CD8-positive, alpha-beta memory T cell (primary cell): ENCODE data around the gene RAE1. TPM values are rescaled to one million over a fixed set of nuclear protein-coding genes. Genes with fewer than 3 reads are reported as not detected.

Source experiments
- CTCF ChIA-PET: fragments of 350-600 bp; sonication (Branson Sonifier 250); formaldehyde crosslinking; loops from one replicate; lab custom pipeline; 2021; ENCODE audit warnings: antibody characterized with exemption; lab: Charles Lee
- POLR2A ChIA-PET: fragments of 350-600 bp; sonication (Branson Sonifier 250); formaldehyde crosslinking; loops from one replicate; lab custom pipeline; 2021; ENCODE audit warnings: antibody characterized with exemption; lab: Charles Lee
- DNase-seq, 5 donors: peaks; one replicate each; pipeline versions ENCODE4 v3.0.0 to v3.0.0-alpha.2; 2020 to 2022; ENCODE audit warnings: mixed read lengths in 1 of 5
- H3K27ac ChIP-seq: one replicate; pipeline ENCODE4 v1.7.0; 2013; ENCODE audit warnings: low read depth, mild to moderate bottlenecking, low read length, moderate library complexity
- H3K27me3 ChIP-seq: 2 replicates; pipeline ENCODE4 v1.7.0; 2013; ENCODE audit warnings: low read length, mild to moderate bottlenecking; ENCODE audit not compliant: insufficient read depth, poor library complexity, severe bottlenecking
- H3K36me3 ChIP-seq: 2 replicates; pipeline ENCODE4 v1.7.0; 2013; ENCODE audit warnings: mild to moderate bottlenecking, low read length, moderate library complexity; ENCODE audit not compliant: insufficient read depth
- H3K4me1 ChIP-seq: 2 replicates; pipeline ENCODE4 v1.7.0; 2013; ENCODE audit warnings: mild to moderate bottlenecking, low read length, moderate library complexity; ENCODE audit not compliant: insufficient read depth
- H3K4me3 ChIP-seq: 2 replicates; pipeline ENCODE4 v1.7.0; 2013; ENCODE audit warnings: mild to moderate bottlenecking, low read length
- H3K9me3 ChIP-seq: 2 replicates; pipeline ENCODE4 v1.7.0; 2013; ENCODE audit warnings: mild to moderate bottlenecking, low read length
- H3K27ac Mint-ChIP-seq, 8 donors: one replicate each; pipeline ENCODE4 v1.8.0; 2020 to 2021; ENCODE audit warnings: mixed read lengths in 8 of 8, mild to moderate bottlenecking in 6 of 8, inconsistent platforms in 3 of 8, moderate library complexity in 3 of 8
- H3K27me3 Mint-ChIP-seq, 2 donors: one replicate each; pipeline ENCODE4 v1.8.0; 2020 to 2021; ENCODE audit warnings: mixed read lengths in 2 of 2, mild to moderate bottlenecking in 1 of 2, moderate library complexity in 1 of 2
- H3K36me3 Mint-ChIP-seq, 3 donors: one replicate each; pipeline ENCODE4 v1.8.0; 2020 to 2021; ENCODE audit warnings: mixed read lengths in 3 of 3, inconsistent platforms in 1 of 3, mild to moderate bottlenecking in 1 of 3
- H3K4me1 Mint-ChIP-seq, 3 donors: one replicate each; pipeline ENCODE4 v1.8.0; 2020 to 2021; ENCODE audit warnings: mixed read lengths in 3 of 3, inconsistent platforms in 1 of 3, mild to moderate bottlenecking in 1 of 3
- H3K4me3 Mint-ChIP-seq, 7 donors: one replicate each; pipeline ENCODE4 v1.8.0; 2020 to 2021; ENCODE audit warnings: mixed read lengths in 7 of 7, mild to moderate bottlenecking in 6 of 7, moderate library complexity in 4 of 7, inconsistent platforms in 2 of 7
- H3K9me3 Mint-ChIP-seq, 5 donors: one replicate each; pipeline ENCODE4 v1.8.0; 2020 to 2022; ENCODE audit warnings: mixed read lengths in 5 of 5, mild to moderate bottlenecking in 3 of 5, moderate library complexity in 2 of 5, inconsistent platforms in 1 of 5
- polyA plus RNA-seq: library from polyadenylated mRNA; unstranded; fragments of 300-500 nt; fragmentation: Illumina TruSeq; gene quantifications from one replicate; pipeline ENCODE4 v1.2.3, GENCODE V29; 2021
- total RNA-seq, 2 experiments: library from RNA; stranded (reverse); gene quantifications; one replicate each; pipeline ENCODE4 v1.2.3, GENCODE V29; 2021

RAE1 gene
- total and polyA plus RNA-seq, 3 experiments from 2014 or later, result 40.7 to 52.8 (median 50.2) TPM

- no peak overlapping the region for H3K4me3 Mint-ChIP-seq
- ChIA-PET POLR2A (no interaction called here), CTCF (interaction anchor here (1.3 to 4.8 kb wide), 5 partner anchors 8 to 109 kb away, joined by 3 to 46 read pairs (median 5); no protein-coding TSS in a partner anchor)
- Histone ChIP-seq H3K27me3 (no peaks in the 10 kb centered on the region), H3K36me3 (no peaks in the 10 kb centered on the region), H3K4me1 (peaks cover 28% of the 10 kb centered on the region), H3K27ac (no peak overlapping the region), H3K9me3 (no peaks in the 10 kb centered on the region), H3K4me3 (no peak overlapping the region)
- peaks cover 0 to 2% (median 0%) of the 10 kb centered on the region in 5 donors for H3K9me3 Mint-ChIP-seq
- peak in 1 of 5 donors; percentile 39 for DNase-seq
- peaks cover 38 to 49% (median 43%) of the 10 kb centered on the region in 3 donors for H3K4me1 Mint-ChIP-seq
- H3K27me3 Mint-ChIP-seq, result no peaks in the 10 kb centered on the region
- peak overlapping the region in 1 of 8 donors; percentile 94 for H3K27ac Mint-ChIP-seq
- peaks cover 0 to 8% (median 2%) of the 10 kb centered on the region in 3 donors for H3K36me3 Mint-ChIP-seq
Observed at GRCh38 chr20:57386762-57387161, 35.7 kb downstream of the RAE1 start.

- H3K9me3 Mint-ChIP-seq, result peaks cover 0 to 2% (median 0%) of the 10 kb centered on the region in 5 donors
- ChIA-PET CTCF (interaction anchor here (1.3 to 4.8 kb wide), 5 partner anchors 8 to 108 kb away, joined by 3 to 46 read pairs (median 5); no protein-coding TSS in a partner anchor), POLR2A (interaction anchor here (0.6 kb wide), 1 partner anchor 10 kb away, joined by 3 read pairs; no protein-coding TSS in a partner anchor)
Observed at GRCh38 chr20:57387463-57387862, 36.4 kb downstream of the RAE1 start.

GRCh38 chr20:57387945-57388371 lies 36.9 kb downstream of the RAE1 start:
- Histone ChIP-seq H3K27ac (no peak overlapping the region), H3K9me3 (no peaks in the 10 kb centered on the region), H3K27me3 (no peaks in the 10 kb centered on the region), H3K4me3 (no peak overlapping the region), H3K36me3 (no peaks in the 10 kb centered on the region), H3K4me1 (peaks cover 16% of the 10 kb centered on the region)
- Mint-ChIP-seq H3K36me3 (peaks cover 2 to 17% (median 4%) of the 10 kb centered on the region in 3 donors), H3K27ac (peak overlapping the region in 4 of 8 donors; percentile 43 to 94 (median 86)), H3K9me3 (peaks cover 0 to 2% (median 0%) of the 10 kb centered on the region in 5 donors), H3K4me3 (peak overlapping the region in 3 of 7 donors; percentile 27 to 78 (median 53)), H3K27me3 (no peaks in the 10 kb centered on the region), H3K4me1 (peaks cover 31 to 41% (median 34%) of the 10 kb centered on the region in 3 donors)
- CTCF ChIA-PET, result interaction anchor here (1.1 to 4.8 kb wide), 6 partner anchors 9 to 108 kb away, joined by 3 to 46 read pairs (median 4); no protein-coding TSS in a partner anchor
- POLR2A ChIA-PET, result interaction anchor here (0.6 to 2.9 kb wide), 3 partner anchors 10 to 41 kb away, joined by 3 to 33 read pairs (median 3); no protein-coding TSS in a partner anchor
- no peak for DNase-seq

More at GRCh38 chr20:57387463-57387862, 36.4 kb downstream of the RAE1 start:
- peaks cover 21% of the 10 kb centered on the region for H3K4me1 ChIP-seq
- H3K4me3 Mint-ChIP-seq, result peak overlapping the region in 2 of 7 donors; percentile 11 to 78
- H3K27ac ChIP-seq, result no peak overlapping the region
- H3K27ac Mint-ChIP-seq, result peak overlapping the region in 3 of 8 donors; percentile 52 to 94 (median 92)
- H3K36me3 ChIP-seq, result no peaks in the 10 kb centered on the region
- H3K4me1 Mint-ChIP-seq, result peaks cover 35 to 42% (median 36%) of the 10 kb centered on the region in 3 donors
- H3K27me3 Mint-ChIP-seq, result no peaks in the 10 kb centered on the region
- peaks cover 0 to 12% (median 2%) of the 10 kb centered on the region in 3 donors for H3K36me3 Mint-ChIP-seq
- H3K27me3 ChIP-seq, result no peaks in the 10 kb centered on the region
- H3K4me3 ChIP-seq, result no peak overlapping the region
- peak in 1 of 5 donors; percentile 33 for DNase-seq
- H3K9me3 ChIP-seq, result no peaks in the 10 kb centered on the region

- ChIA-PET POLR2A (interaction anchor here (0.6 to 2.9 kb wide), 5 partner anchors 9 to 742 kb away, joined by 3 to 33 read pairs (median 5); no protein-coding TSS in a partner anchor), CTCF (interaction anchor here (0.8 to 4.8 kb wide), 16 partner anchors 7 to 230 kb away, joined by 3 to 46 read pairs (median 4); no protein-coding TSS in a partner anchor)
- peaks cover 35 to 41% (median 36%) of the 10 kb centered on the region in 3 donors for H3K4me1 Mint-ChIP-seq
- peaks cover 0 to 2% (median 0%) of the 10 kb centered on the region in 5 donors for H3K9me3 Mint-ChIP-seq
- Histone ChIP-seq H3K4me1 (peaks cover 28% of the 10 kb centered on the region), H3K4me3 (peak overlapping the region; percentile 69), H3K27ac (peak overlapping the region; percentile 78), H3K27me3 (no peaks in the 10 kb centered on the region), H3K9me3 (no peaks in the 10 kb centered on the region), H3K36me3 (peaks cover 11% of the 10 kb centered on the region)
- peaks cover 6 to 28% (median 12%) of the 10 kb centered on the region in 3 donors for H3K36me3 Mint-ChIP-seq
- H3K27me3 Mint-ChIP-seq, result peaks cover 0 to 5% of the 10 kb centered on the region in 2 donors
- H3K4me3 Mint-ChIP-seq, result peak overlapping the region; percentile 81 to 95 (median 86)
- peak in 4 of 5 donors; percentile 48 to 73 (median 67) for DNase-seq
- H3K27ac Mint-ChIP-seq, result peak overlapping the region; percentile 77 to 97 (median 94)
Observed at GRCh38 chr20:57388953-57389694, 38.1 kb downstream of the RAE1 start.

- peak overlapping the region; percentile 78 for H3K27ac ChIP-seq
- DNase-seq, result peak; percentile 55 to 78 (median 71)
- no peaks in the 10 kb centered on the region for H3K27me3 ChIP-seq
- ChIA-PET CTCF (interaction anchor here (0.8 to 4.8 kb wide), 19 partner anchors 8 to 229 kb away, joined by 3 to 46 read pairs (median 4); no protein-coding TSS in a partner anchor), POLR2A (interaction anchor here (0.6 to 3.1 kb wide), 6 partner anchors 8 to 52 kb away, joined by 3 to 33 read pairs (median 6); no protein-coding TSS in a partner anchor)
- H3K27me3 Mint-ChIP-seq, result peaks cover 0 to 5% of the 10 kb centered on the region in 2 donors
- H3K9me3 ChIP-seq, result no peaks in the 10 kb centered on the region
- H3K36me3 Mint-ChIP-seq, result peaks cover 6 to 32% (median 12%) of the 10 kb centered on the region in 3 donors
- peak overlapping the region; percentile 82 to 97 (median 94) for H3K27ac Mint-ChIP-seq
- peaks cover 0 to 2% (median 0%) of the 10 kb centered on the region in 5 donors for H3K9me3 Mint-ChIP-seq
- H3K4me1 Mint-ChIP-seq, result peaks cover 36 to 47% (median 36%) of the 10 kb centered on the region in 3 donors
- peaks cover 19% of the 10 kb centered on the region for H3K36me3 ChIP-seq
- H3K4me3 ChIP-seq, result peak overlapping the region; percentile 69
- H3K4me3 Mint-ChIP-seq, result peak overlapping the region; percentile 81 to 95 (median 86)
- peaks cover 36% of the 10 kb centered on the region for H3K4me1 ChIP-seq
Observed at GRCh38 chr20:57389695-57390603, 38.9 kb downstream of the RAE1 start.

GRCh38 chr20:57390604-57391438 lies 39.8 kb downstream of the RAE1 start, which contains the start of gene RBM38:
Gene RBM38 (plus strand): TSS chr20:57391396. CDS start chr20:57391582, 186 bp downstream.
- Mint-ChIP-seq H3K4me1 (peaks cover 42 to 55% (median 43%) of the 10 kb centered on the region in 3 donors), H3K4me3 (peak within 1 kb of the TSS; percentile 88 to 99 (median 94)), H3K9me3 (peaks cover 0 to 2% (median 0%) of the 10 kb centered on the region in 5 donors), H3K27me3 (peaks cover 0 to 5% of the 10 kb centered on the region in 2 donors), H3K36me3 (peaks cover 6 to 41% (median 12%) of the 10 kb centered on the region in 3 donors), H3K27ac (peak within 1 kb of the TSS; percentile 90 to 100 (median 99))
- Histone ChIP-seq H3K9me3 (no peaks in the 10 kb centered on the region), H3K4me3 (peak within 1 kb of the TSS; percentile 96), H3K27me3 (no peaks in the 10 kb centered on the region), H3K36me3 (peaks cover 28% of the 10 kb centered on the region), H3K4me1 (peaks cover 45% of the 10 kb centered on the region), H3K27ac (peak within 1 kb of the TSS; percentile 96)
- CTCF ChIA-PET, result interaction anchor here (0.9 to 4.8 kb wide), 15 partner anchors 9 to 229 kb away, joined by 3 to 46 read pairs (median 5); no protein-coding TSS in a partner anchor
- peak; percentile 65 to 80 (median 69) for DNase-seq
- POLR2A ChIA-PET, result interaction anchor here (0.6 to 3.1 kb wide), 6 partner anchors 7 to 319 kb away, joined by 3 to 33 read pairs (median 6); partner anchors contain the start of gene PMEPA1
